Neural progenitor cell (in vitro differentiated cells): ENCODE results near the gene PRG2.

ENCODE experiments used
- CTCF ChIP-seq: fragments of 200-600 bp; sonication (generic); IDR thresholded peaks from 2 replicates; pipeline ENCODE4 v1.5.1; 2017; ENCODE audit warnings: antibody characterized with exemption, mild to moderate bottlenecking
- EZH2phosphoT487 ChIP-seq: fragments of 200-600 bp; sonication (generic); IDR thresholded peaks from 2 replicates; pipeline ENCODE4 v1.6.1; 2017; ENCODE audit warnings: antibody characterized with exemption

GRCh38 chr11:57358543-57358961 lies 31.9 kb downstream of the PRG2 start:
- no peak for TF ChIP-seq CTCF
- no peak for TF ChIP-seq EZH2phosphoT487
